NT2/D1 (cell line): ENCODE data around the gene ACAN.

Experiments
- SUZ12 ChIP-seq: IDR thresholded peaks from 2 replicates; pipeline ENCODE4 v1.6.1; 2011; ENCODE audit not compliant: insufficient read length, insufficient read depth; ENCODE audit errors: extremely low read depth
- YY1 ChIP-seq: IDR thresholded peaks from 2 replicates; pipeline ENCODE4 v1.6.1; 2011; ENCODE audit not compliant: insufficient read length, insufficient read depth
- ZNF274 ChIP-seq: IDR thresholded peaks from 2 replicates; pipeline ENCODE4 v1.6.1; 2011; ENCODE audit warnings: mild to moderate bottlenecking, low read depth, low read length

GRCh38 chr15:88891540-88892254 lies 88.5 kb downstream of the ACAN start:
- TF ChIP-seq YY1 (no peak), SUZ12 (no peak), ZNF274 (no peak)
